GM23248 (cell line): ENCODE results near the gene CSMD2. TPM values are rescaled to one million over a fixed set of nuclear protein-coding genes. Genes with fewer than 3 reads are reported as not detected.

Experiments used
- DNase-seq: peaks from one replicate; pipeline ENCODE4 v3.0.0-alpha.2; 2015
- H2AFZ ChIP-seq: fragments of 200-600 bp; sonication (generic); 2 replicates; pipeline ENCODE4 v1.6.1; 2016; ENCODE audit warnings: antibody characterized with exemption
- H3F3A ChIP-seq: fragments of 200-600 bp; sonication (generic); 2 replicates; pipeline ENCODE4 v1.6.1; 2016; ENCODE audit warnings: mild to moderate bottlenecking, antibody characterized with exemption, mixed run types; ENCODE audit not compliant: insufficient read depth
- H3K27ac ChIP-seq: fragments of 200-600 bp; sonication (generic); 2 replicates; pipeline ENCODE4 v1.5.1; 2016; ENCODE audit warnings: mild to moderate bottlenecking
- H3K27me3 ChIP-seq: fragments of 200-600 bp; sonication (generic); replicated peaks from 2 replicates; pipeline ENCODE4 v1.6.1; 2016; ENCODE audit warnings: mild to moderate bottlenecking; ENCODE audit not compliant: insufficient read depth
- H3K36me3 ChIP-seq: fragments of 200-600 bp; sonication (generic); 2 replicates; pipeline ENCODE4 v1.6.1; 2016; ENCODE audit warnings: low read depth, mild to moderate bottlenecking
- H3K4me1 ChIP-seq: fragments of 200-600 bp; sonication (generic); 2 replicates; pipeline ENCODE4 v1.6.1; 2016; ENCODE audit warnings: mild to moderate bottlenecking; ENCODE audit not compliant: insufficient read depth
- H3K4me2 ChIP-seq: fragments of 200-600 bp; sonication (generic); one replicate; pipeline ENCODE4 v1.6.1; 2016; ENCODE audit warnings: mild to moderate bottlenecking; ENCODE audit not compliant: unreplicated experiment
- H3K4me3 ChIP-seq: fragments of 200-600 bp; sonication (generic); 2 replicates; pipeline ENCODE4 v1.5.1; 2016; ENCODE audit warnings: mild to moderate bottlenecking
- H3K79me2 ChIP-seq: fragments of 200-600 bp; sonication (generic); 2 replicates; pipeline ENCODE4 v1.6.1; 2016; ENCODE audit warnings: mild to moderate bottlenecking; ENCODE audit not compliant: insufficient read depth
- H3K9ac ChIP-seq: fragments of 200-600 bp; sonication (generic); 2 replicates; pipeline ENCODE4 v1.6.1; 2016; ENCODE audit warnings: mild to moderate bottlenecking
- H3K9me2 ChIP-seq: fragments of 200-600 bp; sonication (generic); 2 replicates; pipeline ENCODE4 v1.6.1; 2016; ENCODE audit warnings: mixed run types, mild to moderate bottlenecking, moderate library complexity; ENCODE audit not compliant: insufficient read depth
- H3K9me3 ChIP-seq: fragments of 200-600 bp; sonication (generic); one replicate; pipeline ENCODE4 v1.6.1; 2017; ENCODE audit warnings: low read depth
- H4K20me1 ChIP-seq: fragments of 200-600 bp; sonication (generic); 2 replicates; pipeline ENCODE4 v1.6.0; 2016; ENCODE audit not compliant: insufficient read depth
- EZH2 ChIP-seq: fragments of 200-600 bp; sonication (generic); IDR thresholded peaks from 2 replicates; pipeline ENCODE4 v1.6.1; 2018; ENCODE audit warnings: antibody characterized with exemption, mild to moderate bottlenecking; ENCODE audit not compliant: insufficient read depth, poor library complexity, severe bottlenecking
- EZH2phosphoT487 ChIP-seq: fragments of 200-600 bp; sonication (generic); IDR thresholded peaks from 2 replicates; pipeline ENCODE4 v1.6.1; 2018; ENCODE audit warnings: antibody characterized with exemption, moderate library complexity, mild to moderate bottlenecking, low read depth; ENCODE audit not compliant: insufficient read depth
- WGBS, 2 experiments: methylation state at CpG; one replicate each; pipeline ENCODE4 v1.1.6; 2015 to 2017; ENCODE audit warnings: low lambda C conversion rate in 2 of 2, low coverage in 1 of 2; ENCODE audit errors: missing lambda C conversion rate in 2 of 2; 5-methylcytosine and 5-hydroxymethylcytosine counted together
- in situ Hi-C: fragments of 300-500 bp; cut with MboI; formaldehyde crosslinking; loops from 2 replicates; pipeline ENCODE4 v1.15.0; 2020
- polyA plus RNA-seq: library from polyadenylated mRNA; unstranded; fragments of >200 nt; fragmentation: Nextera tagmentation; extraction: Ambion mirVana; gene quantifications from 2 replicates; pipeline ENCODE4 v1.2.1, GENCODE V29; 2016
- total RNA-seq: library from RNA; depleted of rRNA; stranded (reverse); fragments of >200 nt; shearing (Covaris generic); gene quantifications from 2 replicates; pipeline ENCODE4 v1.2.3, GENCODE V29; 2014

CSMD2 gene
- total and polyA plus RNA-seq, 2 experiments from 2014 or later, result 4.5 to 7.1 TPM

GRCh38 chr1:33608825-33609400 lies 556.1 kb downstream of the CSMD2 start:
- Histone ChIP-seq H2AFZ (no peak overlapping the region), H3K27ac (no peak overlapping the region), H3K4me3 (no peak overlapping the region), H3K79me2 (no peaks in the 10 kb centered on the region), H3K4me2 (no peak overlapping the region), H3F3A (no peaks in the 10 kb centered on the region), H3K27me3 (no peaks in the 10 kb centered on the region), H3K9me2 (no peaks in the 10 kb centered on the region), H3K4me1 (no peaks in the 10 kb centered on the region), H4K20me1 (no peaks in the 10 kb centered on the region), H3K9me3 (no peaks in the 10 kb centered on the region), H3K9ac (no peak overlapping the region), H3K36me3 (no peaks in the 10 kb centered on the region)
- DNase-seq, result no peak
- 92 to 93% methylated on average over 9 of the region's 9 CpGs for WGBS, 2 experiments
- in situ Hi-C loops, result no loop called here
- no peak for TF ChIP-seq EZH2phosphoT487
- TF ChIP-seq EZH2, result no peak

DNA sequence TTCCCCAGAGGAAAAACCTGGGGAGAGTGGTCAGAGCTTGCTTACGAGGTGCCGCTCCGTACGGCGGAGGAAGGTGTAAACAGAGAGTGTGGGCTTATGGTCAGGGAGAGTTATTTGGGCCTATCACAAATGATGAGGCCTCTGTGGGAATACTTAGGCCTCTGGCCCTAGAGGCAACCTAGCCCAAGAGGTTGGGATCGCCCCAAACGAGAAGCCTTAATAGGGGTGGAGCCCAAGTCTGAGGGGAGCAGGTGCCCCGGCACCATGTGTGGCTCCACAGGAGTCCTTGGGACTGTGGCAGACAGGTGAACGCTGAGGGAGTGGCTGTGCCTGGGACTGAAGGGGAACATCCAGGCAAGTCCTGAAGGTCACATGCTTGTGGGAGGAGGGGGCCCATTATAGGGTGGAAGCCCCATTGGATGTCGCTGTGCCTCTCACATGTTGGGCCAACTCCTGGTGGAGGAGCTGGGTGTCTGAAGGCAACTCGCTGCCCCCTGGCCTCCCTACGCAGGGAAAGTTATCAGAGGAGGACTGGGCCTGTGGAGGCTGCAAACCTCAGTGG lies 557.5 kb downstream of the CSMD2 start:
- 93 to 94% methylated on average over 12 of the region's 12 CpGs for WGBS, 2 experiments
- no peak for TF ChIP-seq EZH2phosphoT487
- no peak for TF ChIP-seq EZH2
- Histone ChIP-seq H3K9ac (no peak overlapping the region), H3K4me1 (no peaks in the 10 kb centered on the region), H3K4me3 (no peak overlapping the region), H3K27ac (no peak overlapping the region), H3K36me3 (no peaks in the 10 kb centered on the region; the same call in 1 of the 2 replicates), H3K79me2 (no peaks in the 10 kb centered on the region), H4K20me1 (no peaks in the 10 kb centered on the region), H3K9me3 (no peaks in the 10 kb centered on the region), H3K27me3 (no peaks in the 10 kb centered on the region), H3F3A (no peaks in the 10 kb centered on the region), H2AFZ (no peak overlapping the region), H3K4me2 (no peak overlapping the region), H3K9me2 (no peaks in the 10 kb centered on the region)
- no peak for DNase-seq
- in situ Hi-C loops, result no loop called here

DNA sequence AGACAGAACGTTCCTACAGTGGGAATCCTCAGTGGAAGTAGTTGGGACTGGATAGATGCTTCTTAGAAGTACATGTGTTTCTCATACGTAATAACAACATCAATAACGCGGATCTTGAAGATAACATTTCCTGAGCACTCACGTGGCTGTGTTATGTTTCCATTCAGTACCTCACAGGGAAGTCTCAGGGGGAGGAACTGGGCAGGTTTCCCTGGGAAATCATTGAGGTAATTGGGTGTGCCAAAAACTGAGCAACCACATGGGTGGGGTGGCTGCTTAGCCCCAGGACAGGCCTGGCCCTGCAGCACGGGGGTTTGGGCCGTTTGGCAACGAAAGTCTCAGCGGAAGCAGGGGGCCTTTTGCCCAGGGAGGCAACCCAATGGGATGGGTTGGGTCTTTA lies 558.8 kb downstream of the CSMD2 start:
- 68% methylated on average over 9 of the region's 9 CpGs for WGBS, 2 experiments
- Histone ChIP-seq H3K9ac (no peak overlapping the region), H3K4me3 (no peak overlapping the region), H3K9me3 (no peaks in the 10 kb centered on the region), H3F3A (no peaks in the 10 kb centered on the region), H3K4me2 (no peak overlapping the region), H2AFZ (no peak overlapping the region), H3K4me1 (no peaks in the 10 kb centered on the region), H3K27me3 (no peaks in the 10 kb centered on the region), H3K36me3 (no peaks in the 10 kb centered on the region; the same call in 1 of the 2 replicates), H3K9me2 (no peaks in the 10 kb centered on the region), H4K20me1 (no peaks in the 10 kb centered on the region), H3K27ac (no peak overlapping the region), H3K79me2 (no peaks in the 10 kb centered on the region)
- no peak for DNase-seq
- in situ Hi-C loops, result no loop called here
- TF ChIP-seq EZH2phosphoT487, result no peak
- no peak for TF ChIP-seq EZH2

GRCh38 chr1:33602271-33602670 lies 562.8 kb downstream of the CSMD2 start:
- WGBS, 2 experiments, result 88 to 92% methylated on average over 6 to 9 of the region's 9 CpGs
- H3K79me2 ChIP-seq, result no peaks in the 10 kb centered on the region
- H3K36me3 ChIP-seq, result peaks cover 16% of the 10 kb centered on the region; the same call in 1 of the 2 replicates
- H3K9ac ChIP-seq, result no peak overlapping the region
- no peak overlapping the region for H3K4me3 ChIP-seq
- in situ Hi-C loops, result no loop called here
- H4K20me1 ChIP-seq, result no peaks in the 10 kb centered on the region
- no peaks in the 10 kb centered on the region for H3F3A ChIP-seq
- H3K27me3 ChIP-seq, result no peaks in the 10 kb centered on the region
- no peak overlapping the region for H3K4me2 ChIP-seq
- H3K9me2 ChIP-seq, result no peaks in the 10 kb centered on the region
- DNase-seq, result no peak
- TF ChIP-seq EZH2 (no peak), EZH2phosphoT487 (no peak)
- no peaks in the 10 kb centered on the region for H3K9me3 ChIP-seq
- H2AFZ ChIP-seq, result no peak overlapping the region
- no peak overlapping the region for H3K27ac ChIP-seq
- H3K4me1 ChIP-seq, result no peaks in the 10 kb centered on the region
